HFF-Myc (cell line): ENCODE data around the gene SLC7A4.

Experiments
- DNase-seq: peaks from one replicate; pipeline ENCODE4 v3.0.0-alpha.2; 2011; ENCODE audit warnings: low read depth; ENCODE audit errors: extremely low read depth
- H3K4me3 ChIP-seq: replicated peaks from 2 replicates; pipeline ENCODE4 v1.5.1; 2011; ENCODE audit warnings: low read depth, mild to moderate bottlenecking, control low read depth, low read length
- CTCF ChIP-seq: IDR thresholded peaks from 2 replicates; pipeline ENCODE4 v1.5.1; 2012; ENCODE audit warnings: mild to moderate bottlenecking, low read depth, low read length, control low read depth; ENCODE audit errors: missing control alignments

The SLC7A4 gene

GRCh38 chr22:21026783-21027692, 5.3 kb downstream of the SLC7A4 start:
- DNase-seq = no peak
- no peak for TF ChIP-seq CTCF
- H3K4me3 ChIP-seq = no peak overlapping the region

GRCh38 chr22:21025763-21026755, 6.3 kb downstream of the SLC7A4 start:
- TF ChIP-seq CTCF = no peak
- no peak for DNase-seq
- no peak overlapping the region for H3K4me3 ChIP-seq

DNA sequence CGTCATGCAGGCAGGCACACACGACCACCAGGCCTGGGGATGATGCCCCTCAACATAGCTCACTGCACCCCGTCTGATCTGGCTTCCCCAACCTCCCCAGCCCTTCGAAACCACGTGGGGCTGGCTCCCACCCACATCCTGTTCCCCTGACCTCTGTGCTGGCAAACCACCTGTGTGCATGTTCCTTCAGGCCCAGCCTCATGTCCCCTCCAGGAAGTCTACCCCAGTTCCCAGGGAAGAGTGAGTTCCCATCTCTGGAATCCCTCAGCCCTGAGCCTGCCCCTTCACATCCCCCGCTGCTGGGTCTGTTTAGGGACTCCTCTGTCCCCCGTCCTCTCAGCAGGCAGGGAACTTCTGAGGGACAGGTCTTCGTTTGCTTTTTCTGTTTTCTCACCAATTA, 7.1 kb downstream of the SLC7A4 start:
- DNase-seq = no peak
- TF ChIP-seq CTCF = no peak
- no peak overlapping the region for H3K4me3 ChIP-seq

- H3K4me3 ChIP-seq = no peak overlapping the region
- no peak for DNase-seq
- TF ChIP-seq CTCF = no peak
Observed at GRCh38 chr22:21022955-21023614, 9.3 kb downstream of the SLC7A4 start.

DNA sequence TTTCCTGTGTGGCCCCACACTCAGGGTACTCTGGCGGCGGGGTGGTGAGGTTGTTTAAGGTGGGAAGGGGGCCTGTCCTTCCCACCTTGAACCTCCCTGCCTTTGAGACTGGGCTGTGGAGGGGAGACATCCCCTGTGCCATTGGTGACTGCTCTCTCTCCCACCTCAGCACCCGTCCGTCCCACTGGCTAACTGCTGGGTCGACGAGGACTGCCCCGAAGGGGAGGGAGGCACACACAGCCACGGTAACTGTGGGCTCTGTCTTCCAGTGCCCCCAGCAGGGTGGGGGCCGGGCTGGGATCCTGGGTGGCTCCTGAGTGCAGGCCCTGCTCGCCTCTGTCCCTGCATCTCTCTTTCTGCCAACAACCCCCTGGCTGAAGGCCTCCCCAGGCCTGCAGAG, 9.9 kb downstream of the SLC7A4 start:
- no peak overlapping the region for H3K4me3 ChIP-seq
- DNase-seq = no peak
- TF ChIP-seq CTCF = no peak

DNA sequence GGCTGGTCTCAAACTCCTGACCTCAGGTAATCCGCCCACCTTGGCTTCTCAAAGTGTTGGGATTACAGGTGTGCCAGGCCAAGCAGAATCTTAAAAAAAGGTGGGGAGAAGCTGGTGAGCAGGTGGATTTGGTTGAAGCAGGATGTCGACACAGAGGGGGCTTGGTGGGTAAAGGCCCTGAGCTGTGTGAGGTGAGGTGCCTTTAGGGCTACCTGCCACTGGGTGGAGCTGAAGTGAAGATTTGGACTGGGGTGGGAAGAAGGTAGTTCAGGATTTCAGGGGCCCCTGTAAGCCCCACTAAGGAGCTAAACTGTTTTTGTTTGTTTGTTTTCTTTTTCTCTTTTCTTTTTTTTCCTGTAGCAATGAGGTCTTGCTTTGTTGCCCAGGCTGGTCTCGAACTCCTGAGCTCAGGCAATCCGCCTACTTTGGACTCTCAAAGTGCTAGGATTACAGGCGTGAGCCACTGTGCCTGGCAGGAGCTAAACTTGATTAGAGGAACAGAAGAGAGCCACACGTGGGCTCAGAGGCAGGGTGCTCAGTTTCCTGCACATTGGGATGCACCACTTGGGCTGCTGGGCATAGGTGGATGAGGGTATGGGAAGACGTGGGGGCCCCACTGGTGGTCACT, 11.4 kb downstream of the SLC7A4 start:
- H3K4me3 ChIP-seq = no peak overlapping the region

More for the DNA sequence above, 11.4 kb downstream of the SLC7A4 start:
- DNase-seq = no peak
- TF ChIP-seq CTCF = peak; percentile 54
